HepG2 (cell line): ENCODE measurements around the gene CPT1B. TPM values are rescaled to one million over a fixed set of nuclear protein-coding genes. Genes with fewer than 3 reads are reported as not detected.

Source experiments
- ARHGAP35 ChIP-seq: sonication (generic); formaldehyde crosslinking; IDR thresholded peaks from 2 replicates; pipeline ENCODE4 v1.9.0; 2022; ENCODE audit warnings: mild to moderate bottlenecking, inconsistent platforms, moderate library complexity, missing genetic modification reagents, borderline replicate concordance
- CENPT ChIP-seq: sonication (generic); formaldehyde crosslinking; IDR thresholded peaks from 2 replicates; pipeline ENCODE4 v1.8.0; 2022; ENCODE audit warnings: low read depth, mild to moderate bottlenecking, moderate library complexity, missing genetic modification reagents
- FOXJ3 ChIP-seq: sonication (generic); formaldehyde crosslinking; IDR thresholded peaks from 2 replicates; pipeline ENCODE4 v1.4.0; 2020; ENCODE audit warnings: missing genetic modification reagents, mild to moderate bottlenecking, borderline replicate concordance
- MTF2 ChIP-seq: sonication (generic); formaldehyde crosslinking; IDR thresholded peaks from 2 replicates; pipeline ENCODE4 v1.5.0; 2020; ENCODE audit warnings: missing genetic modification reagents, borderline replicate concordance
- MYNN ChIP-seq: sonication (generic); formaldehyde crosslinking; IDR thresholded peaks from 2 replicates; pipeline ENCODE4 v1.4.0; 2020; ENCODE audit warnings: mild to moderate bottlenecking, low read depth, missing genetic modification reagents
- NFE2L2 ChIP-seq: fragments of 150-350 bp; IDR thresholded peaks from 2 replicates; pipeline ENCODE4 v1.6.1; 2014; ENCODE audit warnings: low read length
- PHB2 ChIP-seq: fragments of 450-650 bp; IDR thresholded peaks from 2 replicates; pipeline ENCODE4 v1.6.1; 2018; ENCODE audit not compliant: partially characterized antibody
- PRMT3 ChIP-seq: sonication (generic); formaldehyde crosslinking; IDR thresholded peaks from 2 replicates; pipeline ENCODE4 v1.8.1; 2022; ENCODE audit warnings: low read depth, mild to moderate bottlenecking, moderate library complexity, missing genetic modification reagents, borderline replicate concordance
- SP4 ChIP-seq: sonication (generic); formaldehyde crosslinking; IDR thresholded peaks from 2 replicates; pipeline ENCODE4 v1.8.1; 2023; ENCODE audit warnings: mild to moderate bottlenecking, missing genetic modification reagents
- ZBTB1 ChIP-seq: sonication (generic); formaldehyde crosslinking; IDR thresholded peaks from 2 replicates; pipeline ENCODE4 v1.4.0; 2020; ENCODE audit warnings: missing genetic modification reagents, borderline replicate concordance
- ZBTB20 ChIP-seq: sonication (generic); formaldehyde crosslinking; IDR thresholded peaks from 2 replicates; pipeline ENCODE4 v1.8.1; 2023; ENCODE audit warnings: missing genetic modification reagents, low read depth, mild to moderate bottlenecking, borderline replicate concordance
- ZFP1 ChIP-seq: IDR thresholded peaks from 2 replicates; pipeline ENCODE4 v1.6.1; 2016
- ZNF674 ChIP-seq: sonication (generic); formaldehyde crosslinking; IDR thresholded peaks from 2 replicates; pipeline ENCODE4 v1.5.0; 2020; ENCODE audit warnings: low read depth, mild to moderate bottlenecking, missing genetic modification reagents
- ZSCAN12 ChIP-seq: sonication (generic); formaldehyde crosslinking; IDR thresholded peaks from 2 replicates; pipeline ENCODE4 v1.9.0; 2021; ENCODE audit warnings: mild to moderate bottlenecking, missing genetic modification reagents
- polyA plus RNA-seq, 8 experiments: library from polyadenylated mRNA; depleted of rRNA in 3 of 8; stranded (reverse) in 7 of 8; unstranded in 1 of 8; fragments of >200 nt; fragmentation: Illumina TruSeq in 4 of 8; extraction: Trizol in 4 of 8; gene quantifications; 2 replicates each; pipeline versions ENCODE4 v1.2.1 to v1.2.3, GENCODE V29; 2011 to 2016; ENCODE audit warnings: low read depth in 4 of 8, missing spikeins in 1 of 8, mixed read lengths in 1 of 8; ENCODE audit not compliant: insufficient read depth in 1 of 8
- total RNA-seq, 5 experiments: library from RNA; depleted of rRNA; stranded (reverse); fragments of >200 nt; fragmentation: Illumina TruSeq; extraction: Trizol; gene quantifications; 2 replicates each; pipeline ENCODE4 v1.2.3, GENCODE V29; 2016; ENCODE audit warnings: low read depth in 1 of 5
- TF ChIP-seq, protein P1 (sequence below), 2 experiments: sonication (generic) in 1 of 2; formaldehyde crosslinking in 1 of 2; IDR thresholded peaks; 2 replicates each; pipeline versions ENCODE4 v1.6.1 to v1.9.0; 2014 to 2022; ENCODE audit warnings: antibody characterized with exemption in 1 of 2, borderline replicate concordance in 1 of 2, inconsistent platforms in 1 of 2, low read depth in 1 of 2, missing genetic modification reagents in 1 of 2
- TF ChIP-seq, protein P2 (sequence below), 2 experiments: sonication (generic) in 1 of 2; formaldehyde crosslinking in 1 of 2; IDR thresholded peaks; 2 replicates each; pipeline versions ENCODE4 v1.5.1 to v1.6.1; 2011 to 2020; ENCODE audit warnings: borderline replicate concordance in 1 of 2, low read depth in 1 of 2, low read length in 1 of 2, mild to moderate bottlenecking in 1 of 2, missing genetic modification reagents in 1 of 2, moderate library complexity in 1 of 2
- TF ChIP-seq, protein P3 (sequence below): sonication (generic); formaldehyde crosslinking; IDR thresholded peaks from 2 replicates; pipeline ENCODE4 v1.5.1; 2020; ENCODE audit warnings: mild to moderate bottlenecking, missing genetic modification reagents, borderline replicate concordance

Gene CPT1B
- total and polyA plus RNA-seq, 2 of the 13 experiments (the other 11 are each of a cell fraction or from before 2014, with no cell fraction given) = 9.2 to 19.5 TPM

GRCh38 chr22:50529897-50530579 is 48.2 kb downstream of the CPT1B start, which contains the start of gene TYMP (continued):
- TF ChIP-seq, protein P1, sequence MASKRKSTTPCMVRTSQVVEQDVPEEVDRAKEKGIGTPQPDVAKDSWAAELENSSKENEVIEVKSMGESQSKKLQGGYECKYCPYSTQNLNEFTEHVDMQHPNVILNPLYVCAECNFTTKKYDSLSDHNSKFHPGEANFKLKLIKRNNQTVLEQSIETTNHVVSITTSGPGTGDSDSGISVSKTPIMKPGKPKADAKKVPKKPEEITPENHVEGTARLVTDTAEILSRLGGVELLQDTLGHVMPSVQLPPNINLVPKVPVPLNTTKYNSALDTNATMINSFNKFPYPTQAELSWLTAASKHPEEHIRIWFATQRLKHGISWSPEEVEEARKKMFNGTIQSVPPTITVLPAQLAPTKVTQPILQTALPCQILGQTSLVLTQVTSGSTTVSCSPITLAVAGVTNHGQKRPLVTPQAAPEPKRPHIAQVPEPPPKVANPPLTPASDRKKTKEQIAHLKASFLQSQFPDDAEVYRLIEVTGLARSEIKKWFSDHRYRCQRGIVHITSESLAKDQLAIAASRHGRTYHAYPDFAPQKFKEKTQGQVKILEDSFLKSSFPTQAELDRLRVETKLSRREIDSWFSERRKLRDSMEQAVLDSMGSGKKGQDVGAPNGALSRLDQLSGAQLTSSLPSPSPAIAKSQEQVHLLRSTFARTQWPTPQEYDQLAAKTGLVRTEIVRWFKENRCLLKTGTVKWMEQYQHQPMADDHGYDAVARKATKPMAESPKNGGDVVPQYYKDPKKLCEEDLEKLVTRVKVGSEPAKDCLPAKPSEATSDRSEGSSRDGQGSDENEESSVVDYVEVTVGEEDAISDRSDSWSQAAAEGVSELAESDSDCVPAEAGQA (IDR thresholded peaks at IDR 0.05; ENCODE audit: low read depth) = no peak
- TF ChIP-seq, protein P1 (CRISPR knock-in tag; IDR thresholded peaks at IDR 0.05; ENCODE audit: borderline replicate concordance) = no peak
- TF ChIP-seq PHB2 (no peak), ZSCAN12 (CRISPR knock-in tag) (peak; percentile 69; the same call in 1 of the 2 replicates), CENPT (CRISPR knock-in tag) (peak; percentile 55), ZFP1 (CRISPR knock-in tag) (no peak), PRMT3 (CRISPR knock-in tag) (no peak), ZBTB20 (no peak), MTF2 (CRISPR knock-in tag) (no peak), NFE2L2 (no peak), ARHGAP35 (no peak), SP4 (CRISPR knock-in tag) (0 out of 2 replicates have a peak, but pooled peaks have one; percentile 21), ZNF674 (CRISPR knock-in tag) (no peak), FOXJ3 (peak; percentile 29; the same call in 1 of the 2 replicates), ZBTB1 (CRISPR knock-in tag) (peak; percentile 25; the same call in 1 of the 2 replicates), MYNN (CRISPR knock-in tag) (no peak)
- TF ChIP-seq, protein P2, sequence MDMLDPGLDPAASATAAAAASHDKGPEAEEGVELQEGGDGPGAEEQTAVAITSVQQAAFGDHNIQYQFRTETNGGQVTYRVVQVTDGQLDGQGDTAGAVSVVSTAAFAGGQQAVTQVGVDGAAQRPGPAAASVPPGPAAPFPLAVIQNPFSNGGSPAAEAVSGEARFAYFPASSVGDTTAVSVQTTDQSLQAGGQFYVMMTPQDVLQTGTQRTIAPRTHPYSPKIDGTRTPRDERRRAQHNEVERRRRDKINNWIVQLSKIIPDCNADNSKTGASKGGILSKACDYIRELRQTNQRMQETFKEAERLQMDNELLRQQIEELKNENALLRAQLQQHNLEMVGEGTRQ (IDR thresholded peaks at IDR 0.05; ENCODE audit: low read depth, low read length) = no peak
- TF ChIP-seq, protein P2 (CRISPR knock-in tag; IDR thresholded peaks at IDR 0.05; ENCODE audit: borderline replicate concordance) = no peak
- TF ChIP-seq, protein P3, sequence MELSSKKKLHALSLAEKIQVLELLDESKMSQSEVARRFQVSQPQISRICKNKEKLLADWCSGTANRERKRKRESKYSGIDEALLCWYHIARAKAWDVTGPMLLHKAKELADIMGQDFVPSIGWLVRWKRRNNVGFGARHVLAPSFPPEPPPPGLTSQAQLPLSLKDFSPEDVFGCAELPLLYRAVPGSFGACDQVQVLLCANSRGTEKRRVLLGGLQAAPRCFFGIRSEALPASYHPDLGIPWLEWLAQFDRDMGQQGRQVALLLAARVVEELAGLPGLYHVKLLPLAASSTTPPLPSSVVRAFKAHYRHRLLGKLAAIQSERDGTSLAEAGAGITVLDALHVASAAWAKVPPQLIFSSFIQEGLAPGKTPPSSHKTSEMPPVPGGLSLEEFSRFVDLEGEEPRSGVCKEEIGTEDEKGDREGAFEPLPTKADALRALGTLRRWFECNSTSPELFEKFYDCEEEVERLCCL (CRISPR knock-in tag) = no peak
